Measurements from ENCODE around the gene SHISA8. TPM values are rescaled to one million over a fixed set of nuclear protein-coding genes. Genes with fewer than 3 reads are reported as not detected.

Gene SHISA8
- total and polyA plus RNA-seq, 2 donors: 0.19 to 2.9 TPM

- DNase-seq (ENCODE audit: low read depth in 6 of 9, low spot score in 9 of 9): no peak
- Histone ChIP-seq H3K36me3 (ENCODE audit: control insufficient read depth in 2 of 2, insufficient read depth in 2 of 2, low read length in 1 of 2) (peaks cover 20 to 21% of the 10 kb centered on the region in 2 donors), H3K9me3 (ENCODE audit: control insufficient read depth in 2 of 2, insufficient read depth in 1 of 2, low read length in 1 of 2) (no peaks in the 10 kb centered on the region), H3K27ac (ENCODE audit: low read depth in 1 of 2, low read length in 1 of 2) (no peak overlapping the region), H3K27me3 (ENCODE audit: control insufficient read depth in 2 of 2, insufficient read depth in 1 of 2, low read length in 1 of 2) (peaks cover 64 to 76% of the 10 kb centered on the region in 2 donors), H3K4me1 (ENCODE audit: control insufficient read depth in 2 of 2, insufficient read depth in 2 of 2, low read length in 2 of 2) (peaks cover 0 to 10% of the 10 kb centered on the region in 2 donors), H3K4me3 (ENCODE audit: low read length in 2 of 2) (peak overlapping the region in 1 of 2 donors; percentile 23)
- WGBS: 3% methylated on average over 112 of the region's 112 CpGs
Observed at GRCh38 chr22:41910050-41911000, 4.5 kb downstream of the SHISA8 start.

- Histone ChIP-seq H3K4me1 (ENCODE audit: control insufficient read depth in 2 of 2, insufficient read depth in 2 of 2, low read length in 2 of 2) (peaks cover 0 to 7% of the 10 kb centered on the region in 2 donors), H3K36me3 (ENCODE audit: control insufficient read depth in 2 of 2, insufficient read depth in 2 of 2, low read length in 1 of 2) (peaks cover 28 to 29% of the 10 kb centered on the region in 2 donors), H3K9me3 (ENCODE audit: control insufficient read depth in 2 of 2, insufficient read depth in 1 of 2, low read length in 1 of 2) (no peaks in the 10 kb centered on the region), H3K27ac (ENCODE audit: low read depth in 1 of 2, low read length in 1 of 2) (peak overlapping the region in 1 of 2 donors; percentile 44), H3K27me3 (ENCODE audit: control insufficient read depth in 2 of 2, insufficient read depth in 1 of 2, low read length in 1 of 2) (peaks cover 57 to 69% of the 10 kb centered on the region in 2 donors), H3K4me3 (ENCODE audit: low read length in 2 of 2) (no peak overlapping the region)
- 37% methylated on average over 55 of the region's 55 CpGs for WGBS
- no peak for DNase-seq (ENCODE audit: low read depth in 6 of 9, low spot score in 9 of 9)
Observed at GRCh38 chr22:41909310-41910049, 5.4 kb downstream of the SHISA8 start.

DNA sequence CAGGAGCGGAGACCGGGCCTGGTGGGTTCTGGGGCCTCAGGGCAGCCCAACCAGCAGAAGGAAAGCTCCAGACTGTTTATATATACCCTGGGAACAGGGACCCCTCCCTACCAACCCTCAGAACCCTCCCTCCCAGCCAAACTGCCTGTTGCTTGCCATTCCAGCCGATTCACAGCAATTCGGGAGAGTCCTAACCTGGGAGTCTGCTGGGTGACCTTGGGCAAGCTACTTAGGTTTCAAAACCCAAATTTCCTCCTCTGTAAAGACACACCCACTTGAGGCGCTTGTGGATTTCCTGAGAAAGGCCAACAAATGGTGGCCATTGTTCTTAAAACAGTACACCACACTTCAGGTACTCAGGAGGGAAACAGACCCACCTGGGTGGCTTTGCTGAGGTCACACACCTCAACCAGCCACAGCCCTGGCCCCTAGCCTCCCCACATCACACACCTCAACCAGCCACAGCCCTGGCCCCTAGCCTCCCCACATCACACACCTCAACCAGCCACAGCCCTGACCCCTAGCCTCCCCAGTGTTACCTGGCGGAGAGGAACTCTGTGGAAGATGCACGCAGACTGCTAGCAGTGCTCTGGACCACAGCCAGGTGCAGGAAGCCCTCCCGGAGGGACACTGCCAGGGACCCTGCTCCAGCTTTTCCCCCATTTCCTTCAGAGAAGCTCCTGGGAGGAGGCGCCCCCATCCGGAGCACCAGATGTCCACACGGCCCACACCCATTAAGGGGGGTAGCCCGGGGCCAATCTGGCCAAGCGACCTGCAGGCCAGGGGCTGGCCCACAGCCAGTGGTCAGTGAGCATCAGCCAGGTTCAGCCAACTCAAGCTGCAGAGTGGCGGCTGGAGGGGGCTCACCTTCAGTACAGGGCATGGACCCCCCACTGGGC is 6.2 kb downstream of the SHISA8 start:
- Histone ChIP-seq H3K36me3 (ENCODE audit: control insufficient read depth in 2 of 2, insufficient read depth in 2 of 2, low read length in 1 of 2) (peaks cover 37% of the 10 kb centered on the region in 2 donors), H3K27ac (ENCODE audit: low read depth in 1 of 2, low read length in 1 of 2) (no peak overlapping the region), H3K4me3 (ENCODE audit: low read length in 2 of 2) (no peak overlapping the region), H3K9me3 (ENCODE audit: control insufficient read depth in 2 of 2, insufficient read depth in 1 of 2, low read length in 1 of 2) (no peaks in the 10 kb centered on the region), H3K4me1 (ENCODE audit: control insufficient read depth in 2 of 2, insufficient read depth in 2 of 2, low read length in 2 of 2) (peaks cover 0 to 7% of the 10 kb centered on the region in 2 donors), H3K27me3 (ENCODE audit: control insufficient read depth in 2 of 2, insufficient read depth in 1 of 2, low read length in 1 of 2) (peaks cover 48 to 62% of the 10 kb centered on the region in 2 donors)
- no peak for DNase-seq (ENCODE audit: low read depth in 6 of 9, low spot score in 9 of 9)
- WGBS: 80% methylated on average over 14 of the region's 14 CpGs

DNA sequence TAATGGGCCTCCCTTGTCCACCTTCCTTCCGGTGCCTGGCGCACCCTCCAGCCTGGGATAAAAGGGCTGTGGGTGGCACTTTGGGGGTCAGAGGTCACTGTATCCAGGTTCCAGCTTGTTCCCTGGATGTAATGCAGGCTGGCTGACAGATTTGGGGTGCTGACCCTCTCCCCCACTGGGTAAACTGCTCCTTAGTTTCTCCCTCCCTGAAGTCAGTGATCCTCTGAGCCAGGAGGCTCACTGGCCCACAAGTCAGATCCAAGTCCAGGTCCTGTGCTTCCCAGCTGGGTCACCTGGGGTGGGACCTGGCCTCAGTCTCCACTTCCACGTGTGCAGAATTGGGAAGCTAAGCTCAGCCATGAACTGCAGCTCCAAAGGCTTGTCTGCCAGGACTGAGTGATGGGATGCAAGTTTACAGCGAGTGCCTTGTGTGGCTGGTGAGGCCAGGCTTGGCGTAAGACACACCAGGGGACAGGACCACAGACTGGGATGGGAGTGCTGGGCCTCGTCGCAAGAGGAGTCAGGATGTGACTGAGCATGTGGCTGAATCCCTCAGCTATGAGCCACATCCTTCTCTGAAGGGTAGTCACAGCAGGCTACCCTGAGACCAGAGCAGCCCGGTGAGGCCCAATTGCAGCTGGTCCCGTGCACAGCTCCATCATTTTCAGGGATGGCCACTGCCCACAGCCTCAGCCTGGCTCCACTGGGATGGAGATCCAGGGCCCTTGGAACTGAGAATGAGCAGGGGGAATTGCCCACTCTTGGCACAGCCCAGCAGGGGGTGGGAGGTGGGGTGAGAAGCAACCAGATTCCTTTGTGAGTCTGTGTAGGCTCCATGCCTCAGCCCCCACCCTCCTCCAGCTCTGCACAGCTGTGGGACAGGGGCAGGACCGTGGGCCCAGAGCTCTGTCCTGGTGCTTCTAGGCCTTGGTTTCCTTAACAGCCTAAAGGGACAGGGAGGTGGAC is 7.2 kb downstream of the SHISA8 start:
- no peak overlapping the region for H3K27ac ChIP-seq (ENCODE audit: low read depth in 1 of 2, low read length in 1 of 2)
- no peak for DNase-seq (ENCODE audit: low read depth in 6 of 9, low spot score in 9 of 9)
- H3K4me1 ChIP-seq (ENCODE audit: control insufficient read depth in 2 of 2, insufficient read depth in 2 of 2, low read length in 2 of 2): peaks cover 0 to 7% of the 10 kb centered on the region in 2 donors
- H3K9me3 ChIP-seq (ENCODE audit: control insufficient read depth in 2 of 2, insufficient read depth in 1 of 2, low read length in 1 of 2): no peaks in the 10 kb centered on the region
- peaks cover 40 to 52% of the 10 kb centered on the region in 2 donors for H3K27me3 ChIP-seq (ENCODE audit: control insufficient read depth in 2 of 2, insufficient read depth in 1 of 2, low read length in 1 of 2)
- H3K4me3 ChIP-seq (ENCODE audit: low read length in 2 of 2): no peak overlapping the region
- H3K36me3 ChIP-seq (ENCODE audit: control insufficient read depth in 2 of 2, insufficient read depth in 2 of 2, low read length in 1 of 2): peaks cover 46% of the 10 kb centered on the region in 2 donors
- 94% methylated on average over 10 of the region's 10 CpGs for WGBS

- H3K27me3 ChIP-seq (ENCODE audit: control insufficient read depth in 2 of 2, insufficient read depth in 1 of 2, low read length in 1 of 2): peaks cover 31 to 43% of the 10 kb centered on the region in 2 donors
- H3K27ac ChIP-seq (ENCODE audit: low read depth in 1 of 2, low read length in 1 of 2): no peak overlapping the region
- peaks cover 54% of the 10 kb centered on the region in 2 donors for H3K36me3 ChIP-seq (ENCODE audit: control insufficient read depth in 2 of 2, insufficient read depth in 2 of 2, low read length in 1 of 2)
- DNase-seq (ENCODE audit: low read depth in 6 of 9, low spot score in 9 of 9): no peak
- H3K9me3 ChIP-seq (ENCODE audit: control insufficient read depth in 2 of 2, insufficient read depth in 1 of 2, low read length in 1 of 2): no peaks in the 10 kb centered on the region
- no peak overlapping the region for H3K4me3 ChIP-seq (ENCODE audit: low read length in 2 of 2)
- H3K4me1 ChIP-seq (ENCODE audit: control insufficient read depth in 2 of 2, insufficient read depth in 2 of 2, low read length in 2 of 2): peaks cover 0 to 7% of the 10 kb centered on the region in 2 donors
- 95% methylated on average over 5 of the region's 5 CpGs for WGBS
Observed at GRCh38 chr22:41906822-41907221, 8.1 kb downstream of the SHISA8 start.

GRCh38 chr22:41905411-41906202 is 9.3 kb downstream of the SHISA8 start:
- H3K4me3 ChIP-seq (ENCODE audit: low read length in 2 of 2): no peak overlapping the region
- no peaks in the 10 kb centered on the region for H3K4me1 ChIP-seq (ENCODE audit: control insufficient read depth in 2 of 2, insufficient read depth in 2 of 2, low read length in 2 of 2)
- DNase-seq (ENCODE audit: low read depth in 6 of 9, low spot score in 9 of 9): no peak
- H3K27me3 ChIP-seq (ENCODE audit: control insufficient read depth in 2 of 2, insufficient read depth in 1 of 2, low read length in 1 of 2): peaks cover 20 to 31% of the 10 kb centered on the region in 2 donors
- H3K27ac ChIP-seq (ENCODE audit: low read depth in 1 of 2, low read length in 1 of 2): no peak overlapping the region
- no peaks in the 10 kb centered on the region for H3K9me3 ChIP-seq (ENCODE audit: control insufficient read depth in 2 of 2, insufficient read depth in 1 of 2, low read length in 1 of 2)
- H3K36me3 ChIP-seq (ENCODE audit: control insufficient read depth in 2 of 2, insufficient read depth in 2 of 2, low read length in 1 of 2): peaks cover 64 to 66% of the 10 kb centered on the region in 2 donors
- WGBS: 96% methylated on average over 23 of the region's 23 CpGs

DNA sequence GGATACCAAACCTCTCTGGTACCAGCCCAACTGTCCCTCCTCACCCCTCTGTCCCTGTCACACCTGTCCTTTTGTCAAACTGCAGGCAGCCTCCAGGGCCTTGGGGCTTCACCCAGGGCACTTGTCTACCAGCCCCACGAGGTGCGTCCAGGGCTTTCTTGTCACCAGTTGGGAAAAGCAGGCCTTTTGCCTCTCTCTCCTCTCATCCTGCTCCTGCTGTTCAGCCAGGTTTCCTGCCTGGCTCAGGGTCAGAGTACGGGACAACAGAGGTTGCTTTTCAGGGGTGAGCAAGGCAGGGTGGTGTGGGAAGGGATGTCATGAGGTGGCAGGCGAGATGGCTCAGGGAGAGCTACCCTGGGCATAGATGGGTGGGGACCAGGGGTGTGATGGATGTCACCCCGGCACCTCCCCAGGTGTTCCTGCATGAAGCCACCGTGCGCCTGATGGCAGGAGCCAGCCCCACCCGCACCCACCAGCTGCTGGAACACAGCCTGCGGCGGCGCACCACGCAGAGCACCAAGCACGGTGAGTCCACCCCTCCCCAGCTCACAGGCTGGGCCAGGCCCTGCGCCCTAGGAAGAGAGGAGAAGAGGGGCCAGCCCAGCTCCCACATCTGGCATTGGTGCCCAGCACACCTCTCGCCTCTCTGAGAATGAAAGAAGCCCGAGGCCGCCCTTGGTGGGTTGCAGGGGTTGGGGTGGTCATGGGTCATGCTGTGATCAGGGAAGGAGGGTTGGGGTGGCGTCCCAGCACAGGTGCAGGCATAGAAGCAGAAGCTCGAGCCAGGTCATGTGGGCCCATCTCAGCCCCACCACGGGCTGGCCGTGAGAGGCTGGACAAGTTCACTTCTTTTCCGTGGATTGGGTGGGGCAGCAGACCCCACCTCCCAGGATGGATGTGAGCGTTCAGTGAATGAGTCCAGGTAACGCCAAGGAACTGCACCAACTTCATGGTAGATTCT is 10.1 kb downstream of the SHISA8 start:
- H3K9me3 ChIP-seq (ENCODE audit: control insufficient read depth in 2 of 2, insufficient read depth in 1 of 2, low read length in 1 of 2): no peaks in the 10 kb centered on the region
- H3K27ac ChIP-seq (ENCODE audit: low read depth in 1 of 2, low read length in 1 of 2): no peak overlapping the region
- peaks cover 12 to 22% of the 10 kb centered on the region in 2 donors for H3K27me3 ChIP-seq (ENCODE audit: control insufficient read depth in 2 of 2, insufficient read depth in 1 of 2, low read length in 1 of 2)
- DNase-seq (ENCODE audit: low read depth in 6 of 9, low spot score in 9 of 9): no peak
- no peak overlapping the region for H3K4me3 ChIP-seq (ENCODE audit: low read length in 2 of 2)
- 96% methylated on average over 24 of the region's 24 CpGs for WGBS
- peaks cover 72 to 74% of the 10 kb centered on the region in 2 donors for H3K36me3 ChIP-seq (ENCODE audit: control insufficient read depth in 2 of 2, insufficient read depth in 2 of 2, low read length in 1 of 2)
- no peaks in the 10 kb centered on the region for H3K4me1 ChIP-seq (ENCODE audit: control insufficient read depth in 2 of 2, insufficient read depth in 2 of 2, low read length in 2 of 2)
